Activated CD8-positive, alpha-beta memory T cell treated with anti-CD3 and anti-CD28 coated beads for 1 hour (primary cell): ENCODE measurements around the gene ARHGAP35.

ENCODE experiments used
- DNase-seq, 2 donors: peaks; one replicate each; pipeline ENCODE4 v3.0.0-alpha.2; 2020; ENCODE audit warnings: low read depth in 1 of 2; ENCODE audit errors: extremely low read depth in 1 of 2

Gene ARHGAP35

DNA sequence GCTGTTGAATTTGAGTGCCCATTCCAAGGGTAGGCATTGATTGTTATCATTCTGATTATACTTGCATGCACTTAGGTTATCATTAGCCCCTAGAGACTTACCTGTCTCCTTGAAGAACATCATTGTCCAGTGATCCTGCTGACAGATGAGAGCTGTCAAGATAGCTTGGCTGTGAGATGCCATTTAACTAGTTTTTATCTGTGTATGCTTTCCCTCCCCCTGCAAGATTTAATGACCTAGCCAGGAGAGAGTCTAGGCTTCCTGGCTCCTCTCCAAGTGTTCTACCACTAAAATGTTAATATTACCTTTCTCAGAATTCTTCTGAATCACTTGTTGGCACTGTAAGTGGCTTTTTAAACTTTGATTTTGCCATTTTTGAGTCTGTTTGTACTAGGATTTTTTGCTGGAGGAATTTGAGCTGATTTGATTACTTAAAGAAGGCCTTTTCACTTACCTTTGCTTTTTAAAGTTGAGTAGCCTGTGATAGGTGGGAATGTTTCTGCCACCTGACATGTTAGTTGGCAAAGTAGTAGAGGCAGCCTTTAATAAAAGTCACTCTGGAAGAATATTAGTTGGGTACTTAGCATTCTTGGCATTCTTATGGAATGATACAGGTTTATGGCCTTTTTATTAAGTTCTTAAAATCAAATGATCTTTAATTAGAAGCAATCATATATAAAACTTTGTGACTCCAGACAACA lies 41.1 kb downstream of the ARHGAP35 start:
- no peak for DNase-seq

DNA sequence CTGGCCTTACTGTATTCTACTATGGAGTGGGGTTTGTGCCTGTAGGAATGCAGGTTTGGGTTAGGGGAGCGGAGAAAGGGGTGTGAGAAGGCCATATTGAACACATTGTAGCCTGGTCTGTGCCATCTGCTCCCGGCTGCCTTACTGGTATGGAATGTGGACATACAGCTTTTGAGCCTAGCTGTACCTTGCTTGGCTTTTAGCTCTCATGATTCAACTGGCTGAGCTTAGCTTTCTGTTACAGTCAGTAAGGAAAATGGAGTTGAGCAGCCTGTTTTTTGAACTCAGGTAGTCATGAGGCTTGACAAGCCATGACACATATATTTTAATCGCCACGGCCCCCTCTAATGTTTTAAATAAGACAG lies 41.6 kb downstream of the ARHGAP35 start:
- no peak for DNase-seq

DNA sequence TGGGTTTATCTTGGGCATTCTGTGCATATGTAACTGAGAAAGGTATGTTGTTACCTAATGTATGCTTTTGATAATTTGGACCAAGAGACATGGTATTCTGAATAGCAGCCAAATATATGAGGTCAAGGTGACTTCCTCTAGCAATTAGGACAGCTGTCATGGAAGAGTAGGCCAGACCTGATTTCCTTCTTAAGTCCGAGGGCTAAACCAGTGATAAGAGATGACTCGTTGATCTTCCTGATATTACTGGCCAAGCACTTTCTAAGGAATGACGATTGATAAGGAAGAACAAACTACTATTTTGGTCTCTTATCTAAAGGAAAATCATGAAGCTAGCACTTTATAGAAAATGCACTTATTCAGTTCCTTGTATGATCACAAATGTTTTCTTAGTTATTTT lies 42.7 kb downstream of the ARHGAP35 start:
- no peak for DNase-seq

DNA sequence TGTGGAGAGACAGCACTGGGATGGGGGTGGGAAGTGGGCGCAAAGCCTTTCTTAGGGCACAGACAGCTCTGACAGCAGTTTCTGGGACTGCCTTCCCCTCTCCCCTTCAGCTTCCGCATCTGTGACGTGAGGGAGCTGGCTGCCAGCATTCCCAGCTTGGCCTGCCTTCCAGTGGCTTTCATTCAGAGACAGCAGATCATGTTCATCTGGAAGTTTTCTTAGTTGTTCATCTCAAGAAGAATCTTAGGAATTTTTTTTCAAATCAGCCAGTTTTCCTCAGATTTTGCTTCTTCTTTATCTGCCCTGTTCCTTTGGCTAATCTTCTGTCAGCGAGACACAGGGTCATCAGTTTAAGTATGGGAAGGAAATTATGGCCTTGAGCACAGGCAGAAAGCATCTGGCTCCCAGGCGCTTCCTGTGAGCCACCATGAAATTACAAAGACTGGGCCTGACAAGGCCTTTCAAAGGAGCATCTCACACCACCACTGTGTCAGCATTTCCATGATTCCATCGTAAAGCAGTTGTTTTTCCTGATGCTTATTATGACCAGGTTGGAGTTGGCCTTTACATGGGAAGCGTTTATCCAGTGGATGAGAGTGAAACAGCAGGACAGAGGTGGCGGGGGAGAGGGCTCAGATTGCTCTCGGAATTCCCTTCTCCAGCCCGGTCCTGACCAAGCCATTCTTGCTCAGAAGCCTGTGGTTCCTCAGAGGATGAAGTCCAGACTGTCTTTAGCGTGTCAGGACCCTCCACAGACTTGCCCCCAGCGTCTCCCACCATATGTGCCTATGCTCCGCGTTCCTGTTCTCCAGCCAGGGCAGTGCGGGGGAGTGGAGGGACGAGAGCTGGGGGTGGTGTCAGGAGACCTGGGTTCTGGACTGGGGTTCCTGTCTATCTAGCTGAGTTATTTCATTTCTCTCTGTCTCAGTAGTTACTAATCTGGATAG lies 43.6 kb downstream of the ARHGAP35 start:
- DNase-seq, result no peak

DNA sequence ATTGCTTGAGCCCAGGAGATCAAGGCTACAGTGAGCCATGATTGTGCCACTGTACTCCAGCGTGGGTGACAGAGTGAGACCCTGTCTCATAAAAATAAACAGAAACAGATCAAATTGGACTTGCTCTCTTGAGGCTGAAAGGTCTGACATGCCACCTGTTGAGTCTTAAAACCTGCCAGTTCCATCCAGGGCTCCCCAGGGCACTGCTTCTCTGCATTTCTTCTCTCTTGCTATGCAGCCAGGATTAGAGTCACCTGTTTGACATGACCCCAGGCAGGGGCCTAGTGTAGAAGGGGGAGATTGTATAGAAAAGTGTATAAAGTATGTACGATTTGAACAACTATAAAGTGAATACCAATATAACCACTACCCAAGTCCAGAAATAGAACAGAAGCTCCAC lies 45.4 kb downstream of the ARHGAP35 start:
- no peak for DNase-seq

DNA sequence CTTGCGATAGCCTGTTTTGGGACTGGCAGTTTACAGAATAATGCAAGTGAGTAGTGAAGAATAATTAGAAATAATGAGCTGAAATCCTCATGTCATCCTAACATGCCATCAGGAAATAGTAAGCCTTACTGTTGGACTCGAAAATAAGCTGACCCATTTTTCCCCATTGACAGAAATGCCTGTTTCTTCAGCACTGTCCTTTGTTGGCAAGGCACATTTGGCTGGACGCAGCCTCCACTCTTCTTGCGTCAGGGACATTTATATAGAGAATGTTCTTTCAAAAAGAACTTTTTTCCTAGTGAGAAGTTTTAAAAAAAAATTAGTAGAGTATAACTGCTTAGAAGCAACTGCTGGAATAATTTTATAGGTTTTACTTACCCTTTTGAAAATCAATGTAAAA lies 47.1 kb downstream of the ARHGAP35 start:
- no peak for DNase-seq

DNA sequence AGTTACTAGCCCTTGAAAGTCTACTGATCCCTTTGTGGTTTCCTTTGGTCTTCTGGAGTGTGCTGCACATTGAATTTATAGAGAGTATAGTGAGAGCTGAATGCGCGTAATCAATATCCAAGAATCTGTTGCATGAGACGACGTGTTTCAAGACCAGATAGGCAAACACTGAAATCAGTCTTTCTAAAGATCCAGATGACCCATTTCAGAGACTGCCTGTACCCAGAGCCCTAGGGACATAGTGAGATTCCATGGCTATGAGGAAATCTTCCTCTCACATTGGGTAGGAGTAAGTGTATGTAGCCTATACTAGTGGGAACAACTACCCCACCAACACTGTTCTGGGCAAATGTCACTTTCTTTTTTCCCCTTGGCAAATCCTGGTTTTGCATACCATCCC lies 48.6 kb downstream of the ARHGAP35 start:
- no peak for DNase-seq
